ENCODE results near the gene OR2F1.

Gene OR2F1, protein sequence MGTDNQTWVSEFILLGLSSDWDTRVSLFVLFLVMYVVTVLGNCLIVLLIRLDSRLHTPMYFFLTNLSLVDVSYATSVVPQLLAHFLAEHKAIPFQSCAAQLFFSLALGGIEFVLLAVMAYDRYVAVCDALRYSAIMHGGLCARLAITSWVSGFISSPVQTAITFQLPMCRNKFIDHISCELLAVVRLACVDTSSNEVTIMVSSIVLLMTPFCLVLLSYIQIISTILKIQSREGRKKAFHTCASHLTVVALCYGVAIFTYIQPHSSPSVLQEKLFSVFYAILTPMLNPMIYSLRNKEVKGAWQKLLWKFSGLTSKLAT

DNA sequence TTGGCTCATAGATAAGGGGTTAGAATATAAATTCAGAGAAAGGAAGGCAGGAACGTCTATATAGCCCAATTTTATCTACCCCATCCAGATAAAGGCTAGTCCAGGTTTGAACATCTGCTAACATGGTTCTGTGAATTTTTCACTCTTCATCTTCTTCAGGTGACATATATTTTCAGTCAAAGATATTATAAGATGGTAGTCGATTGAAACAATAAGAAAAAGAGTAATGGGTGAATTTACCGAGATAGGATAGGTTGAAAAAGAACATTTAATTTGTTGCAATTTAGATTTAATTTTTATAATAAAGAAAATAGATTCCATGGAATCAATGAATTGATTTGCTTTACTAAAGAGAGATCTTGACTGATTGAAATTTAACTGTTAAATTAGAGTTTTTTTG lies at the start of gene OR2F1:
Gene OR2F1, plus strand, starts transcription at position 301 of the 400 bp plus-strand sequence. CDS start 5,127 bp downstream, outside the sequence.
- DNase-seq (ENCODE audit: low spot score) (no peak), FAIRE-seq (no peak)

DNA sequence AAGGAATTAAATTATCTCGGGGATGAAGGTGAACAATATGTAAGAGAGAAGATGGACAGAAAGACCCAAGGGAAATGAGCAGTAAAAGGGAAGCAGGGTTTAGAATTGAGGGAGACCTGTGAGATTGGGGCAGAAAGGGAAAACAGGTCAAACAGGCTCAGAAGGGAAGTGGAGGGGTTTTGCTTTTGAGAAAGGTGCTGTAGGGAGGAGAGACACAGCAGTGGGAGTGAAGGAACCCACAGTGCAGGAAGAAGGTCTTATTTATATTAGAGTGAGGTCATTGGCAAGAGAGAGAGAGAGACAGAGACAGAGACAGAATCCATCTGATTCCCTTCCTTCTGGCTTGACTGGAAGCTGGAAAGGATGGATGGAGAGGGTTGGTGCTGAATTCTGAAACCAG lies 49.1 kb upstream of the OR2F1 start:
- FAIRE-seq = no peak
- DNase-seq (ENCODE audit: low spot score) = no peak

GRCh38 chr7:143906151-143906550 lies 48.5 kb upstream of the OR2F1 start:
- DNase-seq (ENCODE audit: low spot score) (no peak), FAIRE-seq (no peak)

- FAIRE-seq = no peak
- no peak for DNase-seq (ENCODE audit: low spot score)
Observed at GRCh38 chr7:143906895-143907294, 47.7 kb upstream of the OR2F1 start.

GRCh38 chr7:143908120-143908519 lies 46.5 kb upstream of the OR2F1 start:
- no peak for FAIRE-seq
- DNase-seq (ENCODE audit: low spot score) = no peak

GRCh38 chr7:143909863-143910262 lies 44.8 kb upstream of the OR2F1 start:
- FAIRE-seq (no peak), DNase-seq (ENCODE audit: low spot score) (no peak)

- no peak for DNase-seq (ENCODE audit: low spot score)
- FAIRE-seq = no peak
Observed at GRCh38 chr7:143910473-143911248, 44.0 kb upstream of the OR2F1 start.

- FAIRE-seq = no peak
- no peak for DNase-seq (ENCODE audit: low spot score)
Observed at GRCh38 chr7:143913945-143914615, 40.6 kb upstream of the OR2F1 start.

- DNase-seq (ENCODE audit: low spot score) = no peak
- no peak for FAIRE-seq
Observed at GRCh38 chr7:143914938-143915652, 39.5 kb upstream of the OR2F1 start.

- FAIRE-seq (no peak), DNase-seq (ENCODE audit: low spot score) (no peak)
Observed at GRCh38 chr7:143924851-143925250, 29.8 kb upstream of the OR2F1 start.

- FAIRE-seq = no peak
- no peak for DNase-seq (ENCODE audit: low spot score)
Observed at GRCh38 chr7:143929224-143929920, 25.3 kb upstream of the OR2F1 start.

DNA sequence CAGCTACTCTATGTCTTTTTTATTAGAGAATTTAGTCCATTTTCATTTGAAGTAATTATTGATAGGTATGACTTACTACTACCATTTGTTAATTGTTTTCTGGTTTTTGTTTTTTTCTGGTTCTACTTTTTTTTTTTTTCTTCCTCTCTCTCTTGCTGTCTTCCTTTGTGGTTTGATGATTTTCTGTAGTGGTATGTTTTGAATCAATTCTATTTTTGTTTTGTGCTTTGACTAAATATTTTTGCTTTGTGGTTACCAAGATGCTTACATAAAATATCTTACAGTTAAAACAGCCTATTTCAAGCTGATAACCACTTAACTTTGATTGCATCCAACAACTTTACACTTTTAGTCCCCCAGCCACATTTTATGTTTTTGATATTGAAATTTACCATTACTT lies 22.9 kb upstream of the OR2F1 start:
- FAIRE-seq = no peak
- DNase-seq (ENCODE audit: low spot score) = no peak

- DNase-seq (ENCODE audit: low spot score) (no peak), FAIRE-seq (no peak)
Observed at GRCh38 chr7:143934526-143935325, 19.9 kb upstream of the OR2F1 start, which contains the start of gene OR2F2. Gene OR2F2, plus strand, starts transcription at chr7:143935233. Its CDS starts 0 bp downstream, at chr7:143935233.

DNA sequence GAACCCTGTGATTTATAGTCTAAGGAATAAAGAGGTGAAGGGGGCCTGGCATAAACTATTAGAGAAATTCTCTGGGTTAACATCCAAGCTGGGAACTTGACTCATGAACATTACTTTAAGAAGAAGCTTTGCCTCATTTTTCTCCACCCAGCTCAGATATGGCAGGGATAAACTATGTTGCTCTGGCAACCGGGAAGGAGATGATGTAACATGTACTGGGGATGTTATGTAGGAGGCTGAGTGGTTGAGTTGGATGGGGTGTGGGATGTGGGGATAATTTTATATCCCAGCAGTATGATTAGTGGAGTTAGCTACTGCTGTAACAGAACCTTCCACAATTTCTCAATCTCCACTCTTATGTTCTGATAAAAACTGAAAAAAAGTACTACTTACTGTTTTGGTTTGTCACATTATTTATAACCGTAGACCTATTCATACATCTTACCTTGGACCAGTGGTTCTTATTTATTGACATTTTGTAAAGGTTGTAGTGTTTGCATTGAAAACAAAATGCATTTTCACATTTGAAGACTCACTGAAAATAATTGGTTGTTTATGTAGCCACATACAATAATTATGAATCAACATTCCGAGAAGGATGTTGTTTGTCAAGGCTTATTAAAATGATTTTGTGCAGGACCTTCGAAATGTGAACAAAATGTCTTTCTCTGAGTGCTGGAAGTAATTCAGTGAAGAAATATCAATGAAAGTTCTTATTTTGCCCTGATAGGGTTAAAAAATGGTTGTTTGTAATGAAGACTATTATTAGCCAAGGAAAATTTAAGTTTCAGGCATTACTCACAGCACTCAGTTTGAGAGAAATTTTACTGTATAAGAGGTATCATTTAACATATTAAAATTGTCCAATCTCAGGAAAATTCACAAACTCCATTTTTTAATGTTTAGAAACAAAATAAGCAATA lies 18.3 kb upstream of the OR2F1 start:
- DNase-seq (ENCODE audit: low spot score) = no peak
- no peak for FAIRE-seq

DNA sequence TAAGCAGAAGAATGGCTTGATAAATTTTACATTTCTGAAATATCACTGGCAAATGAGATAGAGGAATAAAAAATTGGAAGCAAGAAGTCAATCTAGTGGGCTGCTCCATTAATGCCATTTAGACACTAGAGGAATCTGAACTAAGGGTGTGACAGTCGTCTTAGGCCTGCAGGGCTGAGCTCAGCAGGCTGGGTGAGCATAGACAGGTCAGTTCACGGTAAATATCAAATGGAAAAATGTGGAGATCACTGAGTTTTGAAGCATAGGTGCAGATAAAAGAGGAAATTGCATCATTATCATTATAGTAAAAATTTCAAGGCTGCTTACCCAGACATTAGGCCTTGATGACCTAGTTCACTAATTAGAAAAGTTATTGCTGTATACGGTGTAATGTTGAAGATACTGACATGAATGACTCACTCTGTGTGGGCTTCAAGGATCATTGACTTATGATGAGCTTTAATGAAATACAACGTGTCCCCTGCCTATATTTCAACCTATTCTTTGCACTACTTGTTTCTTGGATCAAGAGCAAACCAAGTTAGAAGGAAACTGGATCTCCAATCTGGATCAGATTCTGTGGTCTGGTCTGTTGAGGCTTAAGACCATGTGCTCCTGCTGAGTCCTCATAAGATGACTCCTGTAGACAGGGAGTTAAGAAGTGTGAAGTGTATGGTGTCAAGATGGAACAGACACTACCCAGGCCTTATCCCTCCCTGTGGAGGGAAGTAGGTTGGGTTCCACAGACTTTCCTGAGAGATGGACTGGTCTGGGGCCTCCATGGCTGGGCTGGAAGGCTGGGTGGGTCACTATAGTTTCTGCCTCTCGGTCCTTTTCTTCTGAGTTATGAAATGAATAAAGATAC lies 16.0 kb upstream of the OR2F1 start:
- FAIRE-seq (no peak), DNase-seq (ENCODE audit: low spot score) (no peak)

DNA sequence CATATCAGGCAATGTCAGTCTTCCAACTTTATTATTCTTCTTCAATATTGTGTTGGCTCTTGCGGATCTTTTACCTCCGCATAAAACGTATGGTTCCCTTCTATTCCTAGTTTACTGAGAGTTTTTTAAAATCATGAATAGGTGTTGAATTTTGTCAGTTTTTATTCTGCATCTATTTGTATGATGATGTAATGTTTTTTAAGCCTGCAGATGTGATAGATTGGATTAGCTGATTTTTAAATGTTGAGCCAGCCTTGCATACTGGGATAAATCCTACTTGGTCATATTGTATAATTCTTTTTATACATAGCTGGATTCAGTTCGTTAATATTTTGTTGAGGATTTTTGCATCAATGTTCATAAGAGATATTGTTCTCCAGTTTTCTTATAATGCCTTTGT lies 9.2 kb upstream of the OR2F1 start:
- FAIRE-seq (no peak), DNase-seq (ENCODE audit: low spot score) (no peak)

DNA sequence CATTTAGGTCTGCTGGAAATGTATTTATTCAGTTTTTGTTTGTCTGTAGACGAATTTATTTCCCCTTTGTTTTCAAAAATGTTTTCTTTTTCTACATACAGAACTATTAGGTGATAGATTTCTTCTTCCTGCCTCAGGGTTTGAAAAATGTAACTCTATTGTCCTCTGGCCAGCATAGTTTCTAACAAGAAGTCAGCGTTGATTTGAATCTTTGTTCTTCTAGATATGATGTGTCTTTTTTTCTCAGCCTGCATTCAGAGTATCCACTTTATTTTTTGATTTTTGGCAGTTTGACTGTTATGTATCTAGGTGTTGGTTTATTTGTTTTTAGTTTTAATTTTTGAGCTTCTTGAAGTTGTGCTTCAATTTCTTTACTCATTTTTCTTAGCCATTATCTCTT lies 7.5 kb upstream of the OR2F1 start:
- no peak for FAIRE-seq
- no peak for DNase-seq (ENCODE audit: low spot score)

DNA sequence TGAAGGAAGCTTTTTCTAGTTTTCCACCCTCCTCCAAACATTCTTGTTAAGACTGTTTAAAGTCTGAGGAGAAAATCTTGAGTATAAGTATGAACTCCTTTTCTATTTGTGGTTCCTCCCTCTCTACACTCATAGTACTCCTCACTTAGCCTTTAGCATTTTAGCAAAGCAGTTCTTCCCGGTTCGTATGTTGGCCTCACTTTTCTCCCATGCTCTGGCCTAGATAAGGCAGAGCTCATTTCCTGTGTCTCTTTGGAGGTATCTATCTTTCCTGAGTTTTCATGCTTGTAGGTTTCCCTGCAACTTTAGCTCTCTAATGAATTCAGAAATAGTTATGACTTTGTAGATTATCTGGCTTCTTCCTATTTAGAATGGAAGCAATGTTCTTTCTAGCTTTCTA lies 5.9 kb upstream of the OR2F1 start:
- FAIRE-seq (no peak), DNase-seq (ENCODE audit: low spot score) (no peak)

All from urothelium cell line (cell line).